NCI-H2196 (cell line): Measurements from ENCODE around the gene TJAP1.
"Not testable (repeated sequence)": the region's sequence is repeated elsewhere in the genome, so short reads cannot be mapped to it uniquely, and the experiment has no call there.

Source experiments
- DNase-seq: peaks from one replicate; lab custom pipeline; 2025; ENCODE audit not compliant: unreplicated experiment; lab: John Stamatoyannopoulos, UW

Gene TJAP1

GRCh38 chr6:43453831-43454230 is 23.5 kb upstream of the TJAP1 start:
- DNase-seq, result no peak

GRCh38 chr6:43454290-43454695 is 23.1 kb upstream of the TJAP1 start:
- DNase-seq, result peak; percentile 82

GRCh38 chr6:43454696-43455530 is 22.5 kb upstream of the TJAP1 start:
- no peak for DNase-seq

- DNase-seq, result no peak
Measured at GRCh38 chr6:43455531-43456428, 21.6 kb upstream of the TJAP1 start, which contains the start of gene DLK2. DLK2 (minus strand) TSS chr6:43455548; CDS start chr6:43454825, 723 bp downstream.

- no peak for DNase-seq
Measured at GRCh38 chr6:43457643-43458042, 19.7 kb upstream of the TJAP1 start.

GRCh38 chr6:43458154-43458553 is 19.2 kb upstream of the TJAP1 start:
- DNase-seq, result not testable (repeated sequence)

GRCh38 chr6:43459535-43459934 is 17.8 kb upstream of the TJAP1 start:
- no peak for DNase-seq

GRCh38 chr6:43460032-43460431 is 17.3 kb upstream of the TJAP1 start:
- DNase-seq, result no peak

GRCh38 chr6:43461936-43462335 is 15.4 kb upstream of the TJAP1 start:
- DNase-seq, result no peak

- no peak for DNase-seq
Measured at GRCh38 chr6:43464337-43464736, 13.0 kb upstream of the TJAP1 start.

- no peak for DNase-seq
Measured at GRCh38 chr6:43465948-43466347, 11.4 kb upstream of the TJAP1 start.

- DNase-seq, result not testable (repeated sequence)
Measured at GRCh38 chr6:43467265-43467664, 10.1 kb upstream of the TJAP1 start.

GRCh38 chr6:43467752-43468151 is 9.6 kb upstream of the TJAP1 start:
- DNase-seq, result no peak

GRCh38 chr6:43468240-43468639 is 9.1 kb upstream of the TJAP1 start:
- no peak for DNase-seq

GRCh38 chr6:43468748-43469681 is 8.4 kb upstream of the TJAP1 start:
- peak; percentile 35 for DNase-seq

- DNase-seq, result no peak
Measured at GRCh38 chr6:43469947-43470346, 7.4 kb upstream of the TJAP1 start.

GRCh38 chr6:43471399-43471798 is 6.0 kb upstream of the TJAP1 start:
- DNase-seq, result no peak

- no peak for DNase-seq
Measured at GRCh38 chr6:43472515-43472914, 4.9 kb upstream of the TJAP1 start.

- DNase-seq, result no peak
Measured at GRCh38 chr6:43475516-43475915, 1.9 kb upstream of the TJAP1 start.

- no peak for DNase-seq
Measured at GRCh38 chr6:43476746-43477145, 624 bp upstream of the TJAP1 start.

GRCh38 chr6:43478008-43478372 is 620 bp downstream of the TJAP1 start:
- DNase-seq, result no peak
